ENCODE results near the gene ADSL.

The ADSL gene

GRCh38 chr22:40409613-40410113 is 63.4 kb downstream of the ADSL start:
- TF ChIP-seq, protein P1, sequence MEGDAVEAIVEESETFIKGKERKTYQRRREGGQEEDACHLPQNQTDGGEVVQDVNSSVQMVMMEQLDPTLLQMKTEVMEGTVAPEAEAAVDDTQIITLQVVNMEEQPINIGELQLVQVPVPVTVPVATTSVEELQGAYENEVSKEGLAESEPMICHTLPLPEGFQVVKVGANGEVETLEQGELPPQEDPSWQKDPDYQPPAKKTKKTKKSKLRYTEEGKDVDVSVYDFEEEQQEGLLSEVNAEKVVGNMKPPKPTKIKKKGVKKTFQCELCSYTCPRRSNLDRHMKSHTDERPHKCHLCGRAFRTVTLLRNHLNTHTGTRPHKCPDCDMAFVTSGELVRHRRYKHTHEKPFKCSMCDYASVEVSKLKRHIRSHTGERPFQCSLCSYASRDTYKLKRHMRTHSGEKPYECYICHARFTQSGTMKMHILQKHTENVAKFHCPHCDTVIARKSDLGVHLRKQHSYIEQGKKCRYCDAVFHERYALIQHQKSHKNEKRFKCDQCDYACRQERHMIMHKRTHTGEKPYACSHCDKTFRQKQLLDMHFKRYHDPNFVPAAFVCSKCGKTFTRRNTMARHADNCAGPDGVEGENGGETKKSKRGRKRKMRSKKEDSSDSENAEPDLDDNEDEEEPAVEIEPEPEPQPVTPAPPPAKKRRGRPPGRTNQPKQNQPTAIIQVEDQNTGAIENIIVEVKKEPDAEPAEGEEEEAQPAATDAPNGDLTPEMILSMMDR (IDR thresholded peaks at IDR 0.05; ENCODE audit: control insufficient read depth, insufficient read depth, low read depth, low read length, missing control alignments): no peak
- DNase-seq (ENCODE audit: low read depth): no peak

GRCh38 chr22:40410272-40410671 is 64.0 kb downstream of the ADSL start:
- DNase-seq (ENCODE audit: low read depth): no peak
- no peak overlapping the region for H3K4me3 ChIP-seq (ENCODE audit: control insufficient read depth, low read depth, low read length)
- TF ChIP-seq, protein P1 (IDR thresholded peaks at IDR 0.05; ENCODE audit: control insufficient read depth, insufficient read depth, low read depth, low read length, missing control alignments): no peak

More at GRCh38 chr22:40409613-40410113, 63.4 kb downstream of the ADSL start:
- no peak overlapping the region for H3K4me3 ChIP-seq (ENCODE audit: control insufficient read depth, low read depth, low read length)

GRCh38 chr22:40410731-40411505 is 64.6 kb downstream of the ADSL start:
- no peak overlapping the region for H3K4me3 ChIP-seq (ENCODE audit: control insufficient read depth, low read depth, low read length)
- TF ChIP-seq, protein P1 (IDR thresholded peaks at IDR 0.05; ENCODE audit: control insufficient read depth, insufficient read depth, low read depth, low read length, missing control alignments): no peak
- DNase-seq (ENCODE audit: low read depth): no peak

DNA sequence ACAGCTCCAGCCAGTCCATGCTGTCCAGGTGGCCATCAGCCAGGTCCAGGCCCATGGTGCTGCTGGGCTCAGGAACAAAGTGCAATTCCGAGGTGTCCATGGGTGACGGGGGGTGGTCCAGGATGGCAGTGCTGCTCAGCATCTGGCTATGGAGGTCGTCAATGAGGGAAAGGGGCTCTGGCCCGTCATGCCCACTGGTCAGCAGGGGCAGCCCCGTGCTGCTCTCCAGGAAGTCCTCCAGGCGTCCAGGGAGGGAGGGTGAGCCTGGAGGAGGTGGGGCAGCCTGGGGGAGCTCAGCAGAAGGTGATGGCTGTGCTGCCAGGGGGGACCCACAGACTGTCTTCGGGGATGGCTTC is 65.2 kb downstream of the ADSL start:
- no peak overlapping the region for H3K4me3 ChIP-seq (ENCODE audit: control insufficient read depth, low read depth, low read length)
- TF ChIP-seq, protein P1 (IDR thresholded peaks at IDR 0.05; ENCODE audit: control insufficient read depth, insufficient read depth, low read depth, low read length, missing control alignments): no peak
- no peak for DNase-seq (ENCODE audit: low read depth)

- DNase-seq (ENCODE audit: low read depth): no peak
- TF ChIP-seq, protein P1 (IDR thresholded peaks at IDR 0.05; ENCODE audit: control insufficient read depth, insufficient read depth, low read depth, low read length, missing control alignments): no peak
- H3K4me3 ChIP-seq (ENCODE audit: control insufficient read depth, low read depth, low read length): no peak overlapping the region
Measured at GRCh38 chr22:40412441-40412840, 66.1 kb downstream of the ADSL start.

DNA sequence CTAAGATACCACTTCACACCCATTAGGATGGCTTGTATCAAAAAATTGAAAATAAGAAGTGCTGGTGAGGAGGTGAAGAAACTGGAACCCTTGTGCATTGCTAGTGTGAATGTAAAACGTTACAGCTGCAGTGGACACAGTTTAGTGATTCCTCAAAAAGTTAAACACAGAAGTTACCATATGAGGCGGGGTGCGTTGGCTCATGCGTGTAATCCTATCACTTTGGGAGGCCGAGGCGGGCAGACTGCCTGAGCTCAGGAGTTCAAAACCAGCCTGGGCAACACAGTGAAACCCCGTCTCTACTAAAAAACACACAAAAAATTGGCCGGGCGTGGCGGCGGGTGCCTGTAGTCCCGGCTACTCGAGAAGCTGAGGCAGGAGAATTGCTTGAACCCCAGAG is 67.6 kb downstream of the ADSL start:
- no peak for DNase-seq (ENCODE audit: low read depth)
- TF ChIP-seq, protein P1 (IDR thresholded peaks at IDR 0.05; ENCODE audit: control insufficient read depth, insufficient read depth, low read depth, low read length, missing control alignments): no peak
- H3K4me3 ChIP-seq (ENCODE audit: control insufficient read depth, low read depth, low read length): no peak overlapping the region
